IMR-90 (cell line): ENCODE data around the gene RMDN2. TPM values are rescaled to one million over a fixed set of nuclear protein-coding genes. Genes with fewer than 3 reads are reported as not detected.

Experiments
- ATAC-seq: fragments of 200-7000 bp; cut with Tn5 transposase; 2 replicates; pipeline ENCODE4 v1.9.1; 2020; ENCODE audit warnings: low read depth, mild to moderate bottlenecking, moderate library complexity
- BruUV-seq: library from RNA; stranded (reverse); fragments of 400-500 nt; replicated peaks from 2 replicates; lab custom pipeline; 2021; lab: Mats Ljungman, UMichigan
- CTCF ChIA-PET: fragments of 300-600 bp; formaldehyde crosslinking; extraction: SDS; loops from one replicate; lab custom pipeline; 2021; ENCODE audit warnings: antibody characterized with exemption; lab: Yijun Ruan, JAX
- POLR2A ChIA-PET: fragments of 300-600 bp; sonication (Branson Sonifier 250); formaldehyde crosslinking; loops from one replicate; lab custom pipeline; 2022; ENCODE audit warnings: antibody characterized with exemption; ENCODE audit not compliant: unreplicated experiment; lab: Charles Lee
- DNase-seq: peaks from one replicate; pipeline ENCODE4 v3.0.0; 2013
- H2AFZ ChIP-seq: replicated peaks from 2 replicates; pipeline ENCODE3; 2013; ENCODE audit warnings: low read length, mild to moderate bottlenecking; ENCODE audit not compliant: poor library complexity
- H2AK5ac ChIP-seq: 2 replicates; pipeline ENCODE4 v1.6.1; 2013; ENCODE audit warnings: low read depth, low read length, inconsistent platforms
- H2AK9ac ChIP-seq: replicated peaks from 2 replicates; pipeline ENCODE3; 2013; ENCODE audit warnings: mild to moderate bottlenecking, low read depth, low read length, moderate library complexity; ENCODE audit not compliant: poor library complexity
- H2BK120ac ChIP-seq: 2 replicates; pipeline ENCODE4 v1.6.1; 2013; ENCODE audit warnings: low read depth, low read length, inconsistent platforms
- H2BK15ac ChIP-seq: 3 replicates; pipeline ENCODE4 v1.6.1; 2013; ENCODE audit warnings: low read depth, low read length, inconsistent platforms
- H2BK20ac ChIP-seq: 2 replicates; pipeline ENCODE4 v1.6.1; 2013; ENCODE audit warnings: low read depth, mild to moderate bottlenecking, inconsistent platforms, low read length, moderate library complexity
- H2BK5ac ChIP-seq: 2 replicates; pipeline ENCODE4 v1.6.1; 2013; ENCODE audit warnings: mild to moderate bottlenecking, low read depth, low read length, inconsistent platforms; ENCODE audit not compliant: poor library complexity, severe bottlenecking
- H3K14ac ChIP-seq: replicated peaks from 2 replicates; pipeline ENCODE4 v1.6.1; 2013; ENCODE audit warnings: low read depth, low read length, inconsistent platforms
- H3K18ac ChIP-seq: 2 replicates; pipeline ENCODE4 v1.6.1; 2013; ENCODE audit warnings: low read depth, low read length, control low read depth
- H3K23ac ChIP-seq: 2 replicates; pipeline ENCODE4 v1.6.1; 2013; ENCODE audit warnings: low read depth, low read length, inconsistent platforms
- H3K27ac ChIP-seq: 2 replicates; pipeline ENCODE4 v1.5.1; 2013; ENCODE audit warnings: mild to moderate bottlenecking, control low read depth, low read length; ENCODE audit not compliant: insufficient read depth
- H3K27me3 ChIP-seq: 2 replicates; pipeline ENCODE4 v1.6.1; 2013; ENCODE audit warnings: low read length; ENCODE audit not compliant: control insufficient read depth, insufficient read depth
- H3K36me3 ChIP-seq: 2 replicates; pipeline ENCODE4 v1.6.1; 2013; ENCODE audit warnings: low read length, mixed read lengths; ENCODE audit not compliant: control insufficient read depth, insufficient read depth
- H3K4ac ChIP-seq: 2 replicates; pipeline ENCODE4 v1.6.1; 2013; ENCODE audit warnings: low read depth, low read length, inconsistent platforms
- H3K4me1 ChIP-seq: 2 replicates; pipeline ENCODE4 v1.6.1; 2013; ENCODE audit warnings: low read length, mixed read lengths; ENCODE audit not compliant: control insufficient read depth, insufficient read depth
- H3K4me2 ChIP-seq: 2 replicates; pipeline ENCODE4 v1.6.1; 2013; ENCODE audit warnings: low read depth, mild to moderate bottlenecking, control low read depth, low read length, moderate library complexity
- H3K4me3 ChIP-seq: 2 replicates; pipeline ENCODE4 v1.5.1; 2013; ENCODE audit warnings: low read depth, mild to moderate bottlenecking, control low read depth, low read length, moderate library complexity; ENCODE audit not compliant: insufficient read depth
- H3K56ac ChIP-seq: 2 replicates; pipeline ENCODE4 v1.6.1; 2013; ENCODE audit warnings: low read length, inconsistent platforms; ENCODE audit not compliant: insufficient read depth; ENCODE audit errors: extremely low read depth
- H3K79me1 ChIP-seq, 2 experiments: 2 replicates each; pipeline ENCODE4 v1.6.1; 2013; ENCODE audit warnings: low read length in 2 of 2, inconsistent platforms in 1 of 2, low read depth in 1 of 2
- H3K9ac ChIP-seq: 2 replicates; pipeline ENCODE4 v1.6.1; 2013; ENCODE audit warnings: low read depth, low read length, control low read depth
- H3K9me1 ChIP-seq: 2 replicates; pipeline ENCODE4 v1.6.1; 2013; ENCODE audit warnings: low read length, inconsistent platforms; ENCODE audit not compliant: insufficient read depth
- H3K9me3 ChIP-seq: 2 replicates; pipeline ENCODE4 v1.6.1; 2013; ENCODE audit warnings: low read length; ENCODE audit not compliant: control insufficient read depth, insufficient read depth
- H4K20me1 ChIP-seq: 2 replicates; pipeline ENCODE4 v1.6.1; 2013; ENCODE audit warnings: low read length, inconsistent platforms; ENCODE audit not compliant: insufficient read depth
- H4K5ac ChIP-seq: 2 replicates; pipeline ENCODE4 v1.6.1; 2013; ENCODE audit warnings: mild to moderate bottlenecking, low read depth, low read length, control low read depth
- H4K8ac ChIP-seq, 2 experiments: 2 replicates each; pipeline ENCODE4 v1.6.1; 2013; ENCODE audit warnings: low read depth in 2 of 2, low read length in 2 of 2, control low read depth in 1 of 2, inconsistent platforms in 1 of 2
- H4K91ac ChIP-seq: 2 replicates; pipeline ENCODE4 v1.6.1; 2013; ENCODE audit warnings: low read depth, low read length, inconsistent platforms; ENCODE audit not compliant: insufficient read depth
- CEBPB ChIP-seq: IDR thresholded peaks from 2 replicates; pipeline ENCODE4 v1.6.1; 2012; ENCODE audit warnings: low read depth, low read length, improper control_type of control experiment
- FOS ChIP-seq: fragments of 150-350 bp; IDR thresholded peaks from 2 replicates; pipeline ENCODE4 v1.6.1; 2016; ENCODE audit warnings: low read depth, low read length
- MAFK ChIP-seq: IDR thresholded peaks from 2 replicates; pipeline ENCODE4 v1.6.1; 2012; ENCODE audit warnings: low read depth, low read length, improper control_type of control experiment
- NFE2L2 ChIP-seq: fragments of 150-350 bp; IDR thresholded peaks from 2 replicates; pipeline ENCODE4 v1.6.1; 2016; ENCODE audit warnings: low read depth, mild to moderate bottlenecking, low read length
- dilution Hi-C: fragments of 300-500 bp; cut with HindIII; formaldehyde crosslinking; loops from one replicate; pipeline ENCODE4 v1.14.3; 2018; ENCODE audit warnings: low sequenced_read_pairs; ENCODE audit not compliant: unreplicated experiment
- in situ Hi-C: fragments of 300-500 bp; cut with MboI; formaldehyde crosslinking; loops from 3 replicates; pipeline ENCODE4 v1.14.3; 2019; ENCODE audit warnings: low sequenced_read_pairs, inconsistent platforms, mixed read lengths
- intact Hi-C: fragments of 100-400 bp; cut with micrococcal nuclease; formaldehyde crosslinking; loops from 2 replicates; pipeline ENCODE4 v1.10.0; 2022
- polyA plus RNA-seq, 3 experiments: library from polyadenylated mRNA; depleted of rRNA; stranded (reverse); fragments of >200 nt; gene quantifications; 2 replicates each; pipeline ENCODE4 v1.2.3, GENCODE V29; 2012; ENCODE audit warnings: low replicate concordance in 1 of 3
- total RNA-seq: library from RNA; depleted of rRNA; stranded (reverse); fragments of >200 nt; gene quantifications from 2 replicates; pipeline ENCODE4 v1.2.3, GENCODE V29; 2012
- TF ChIP-seq, protein P1 (sequence below): fragments of 150-350 bp; IDR thresholded peaks from 2 replicates; pipeline ENCODE4 v1.6.1; 2016; ENCODE audit warnings: low read depth, mild to moderate bottlenecking, low read length, moderate library complexity, borderline replicate concordance

The RMDN2 gene
- total and polyA plus RNA-seq, 2 of the 4 experiments (the other 2 are of a cell fraction), result 2.3 to 3.0 TPM

DNA sequence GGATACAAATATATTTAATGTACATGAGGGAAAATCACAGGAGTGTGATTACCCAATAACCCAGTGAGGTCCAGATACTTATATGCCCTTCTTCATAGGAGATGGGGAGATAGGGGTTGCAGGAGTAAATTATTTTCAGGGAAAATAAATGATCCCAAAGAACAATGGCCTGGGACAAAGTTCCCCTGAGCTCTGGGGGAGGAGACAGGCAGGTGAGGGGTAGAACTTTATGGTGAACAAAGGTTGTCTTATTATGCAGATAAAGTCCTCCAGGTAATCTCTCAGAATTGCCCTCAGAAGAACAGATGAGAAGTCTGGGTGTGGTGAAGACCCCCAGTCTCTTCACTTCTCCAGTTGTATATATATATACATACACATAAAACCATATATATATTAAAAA lies 22.1 kb upstream of the RMDN2 start:
- Histone ChIP-seq H4K20me1 (no peaks in the 10 kb centered on the region), H4K91ac (no peak overlapping the region), H3K18ac (no peak overlapping the region), H3K79me1 (no peaks in the 10 kb centered on the region), H2BK20ac (no peak overlapping the region), H3K14ac (no peak overlapping the region), H3K4ac (no peak overlapping the region), H3K9me1 (no peaks in the 10 kb centered on the region), H3K27ac (no peak overlapping the region), H3K4me1 (no peaks in the 10 kb centered on the region), H3K36me3 (no peaks in the 10 kb centered on the region), H2AK5ac (no peak overlapping the region), H3K56ac (no peak overlapping the region), H2AFZ (no peak overlapping the region), H3K4me2 (no peak overlapping the region), H3K9me3 (peaks cover 5% of the 10 kb centered on the region; the same call in 1 of the 2 replicates), H3K23ac (no peak overlapping the region), H3K27me3 (no peaks in the 10 kb centered on the region), H2BK120ac (no peak overlapping the region), H2AK9ac (no peak overlapping the region), H4K5ac (no peak overlapping the region), H3K9ac (no peak overlapping the region), H2BK15ac (no peak overlapping the region), H4K8ac (no peak overlapping the region), H3K4me3 (no peak overlapping the region), H2BK5ac (no peak overlapping the region)
- intact Hi-C loops, result no loop called here
- in situ Hi-C loops, result no loop called here
- ChIA-PET POLR2A (no interaction called here), CTCF (no interaction called here)
- no peak for ATAC-seq
- TF ChIP-seq FOS (no peak), NFE2L2 (no peak), MAFK (no peak), CEBPB (no peak)
- TF ChIP-seq, protein P1, sequence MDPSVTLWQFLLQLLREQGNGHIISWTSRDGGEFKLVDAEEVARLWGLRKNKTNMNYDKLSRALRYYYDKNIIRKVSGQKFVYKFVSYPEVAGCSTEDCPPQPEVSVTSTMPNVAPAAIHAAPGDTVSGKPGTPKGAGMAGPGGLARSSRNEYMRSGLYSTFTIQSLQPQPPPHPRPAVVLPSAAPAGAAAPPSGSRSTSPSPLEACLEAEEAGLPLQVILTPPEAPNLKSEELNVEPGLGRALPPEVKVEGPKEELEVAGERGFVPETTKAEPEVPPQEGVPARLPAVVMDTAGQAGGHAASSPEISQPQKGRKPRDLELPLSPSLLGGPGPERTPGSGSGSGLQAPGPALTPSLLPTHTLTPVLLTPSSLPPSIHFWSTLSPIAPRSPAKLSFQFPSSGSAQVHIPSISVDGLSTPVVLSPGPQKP, result no peak
- dilution Hi-C loops, result no loop called here
- BruUV-seq, result no TSS peak
- no peak for DNase-seq
